C4-2B (cell line): ENCODE data around the gene PLA2G4A.

ENCODE experiments used
- CTCF ChIP-seq: fragments of 450-650 bp; conservative IDR thresholded peaks from 2 replicates; pipeline ENCODE4 v1.5.1; 2017; ENCODE audit warnings: mild to moderate bottlenecking
- ZFX ChIP-seq: fragments of 450-650 bp; IDR thresholded peaks from 2 replicates; pipeline ENCODE4 v1.6.1; 2017

DNA sequence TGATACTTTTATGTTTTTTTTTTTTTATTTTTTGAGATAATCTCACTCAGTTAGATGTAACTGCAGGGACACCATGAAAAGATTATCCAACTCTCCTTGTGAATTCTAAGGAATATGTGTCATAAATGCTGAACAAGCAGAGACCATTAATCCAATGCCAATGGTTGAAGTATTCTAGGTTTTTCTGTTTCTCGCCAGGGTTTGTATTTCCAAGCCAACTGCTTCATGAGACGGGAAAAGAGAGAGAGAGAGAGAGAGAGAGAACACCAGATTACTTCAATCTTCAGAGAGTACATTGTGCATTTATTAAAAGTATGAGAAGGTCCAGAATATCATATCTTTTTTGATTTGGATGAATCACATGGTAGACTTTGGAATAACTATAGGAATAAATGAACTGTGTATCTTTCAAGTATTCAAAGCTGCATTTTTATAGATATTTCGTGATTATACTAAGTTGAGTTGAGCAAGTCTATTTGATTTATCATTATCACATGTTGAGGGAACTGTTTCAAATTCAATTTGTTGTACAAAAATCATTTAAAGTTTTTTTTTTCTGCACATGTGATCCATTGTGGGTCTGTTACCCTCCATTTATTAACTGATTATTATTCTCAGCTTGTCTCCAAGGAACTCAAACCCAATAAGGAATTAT is 108.4 kb downstream of the PLA2G4A start:
- TF ChIP-seq CTCF, result no peak
- no peak for TF ChIP-seq ZFX
